Activated naive CD4-positive, alpha-beta T cell treated with anti-CD3 and anti-CD28 coated beads, Interleukin-2, amount 50 U/mL, for 72 hours (primary cell): ENCODE measurements around the gene CSF3R. TPM values are rescaled to one million over a fixed set of nuclear protein-coding genes. Genes with fewer than 3 reads are reported as not detected.
"Not testable (repeated sequence)": the region's sequence is repeated elsewhere in the genome, so short reads cannot be mapped to it uniquely, and the experiment has no call there.

ENCODE experiments used
- ATAC-seq, 2 donors: fragments of 150-1000 bp; cut with Tn5 transposase; 2 replicates each; pipeline ENCODE4 v1.10.0; 2021; ENCODE audit warnings: mild to moderate bottlenecking in 2 of 2, moderate library complexity in 2 of 2
- DNase-seq, 2 donors: peaks; one replicate each; pipeline ENCODE4 v3.0.0; 2021 to 2022; ENCODE audit warnings: low spot score in 2 of 2
- H3K27ac Mint-ChIP-seq, 2 donors: one replicate each; pipeline ENCODE4 v1.8.0; 2022; ENCODE audit warnings: mild to moderate bottlenecking in 2 of 2, mixed read lengths in 2 of 2
- H3K36me3 Mint-ChIP-seq, 2 donors: one replicate each; pipeline ENCODE4 v1.8.0; 2022; ENCODE audit warnings: mixed read lengths in 2 of 2
- H3K9me3 Mint-ChIP-seq, 2 donors: one replicate each; pipeline ENCODE4 v1.8.0; 2022; ENCODE audit warnings: mixed read lengths in 2 of 2
- total RNA-seq, 2 donors: library from RNA; stranded (reverse); gene quantifications; one replicate each; pipeline ENCODE4 v1.2.3, GENCODE V29; 2022

Gene CSF3R
- total RNA-seq, 2 donors from 2014 or later, result 0.61 to 1.5 TPM

DNA sequence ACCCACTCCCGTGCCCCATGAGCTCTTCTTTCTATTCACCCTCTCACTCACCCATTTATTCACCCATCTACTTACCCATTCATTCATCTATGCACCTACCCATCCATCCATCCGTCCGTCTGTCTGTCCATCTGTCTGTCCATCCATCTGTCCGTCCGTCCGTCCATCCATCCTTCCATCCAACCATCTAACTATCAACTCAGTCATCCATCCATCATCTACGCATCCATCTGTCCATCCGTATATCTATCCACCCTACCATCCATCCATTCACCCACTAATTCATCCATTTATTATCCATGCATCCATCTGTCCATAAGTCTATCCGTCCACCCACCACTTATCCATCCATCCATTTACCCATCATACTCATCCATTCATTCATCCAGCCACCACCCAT, 10.8 kb upstream of the CSF3R start:
- H3K27ac Mint-ChIP-seq, result no peak overlapping the region
- no peak for DNase-seq
- H3K36me3 Mint-ChIP-seq, result no peaks in the 10 kb centered on the region
- no peaks in the 10 kb centered on the region for H3K9me3 Mint-ChIP-seq
- ATAC-seq, result no peak

DNA sequence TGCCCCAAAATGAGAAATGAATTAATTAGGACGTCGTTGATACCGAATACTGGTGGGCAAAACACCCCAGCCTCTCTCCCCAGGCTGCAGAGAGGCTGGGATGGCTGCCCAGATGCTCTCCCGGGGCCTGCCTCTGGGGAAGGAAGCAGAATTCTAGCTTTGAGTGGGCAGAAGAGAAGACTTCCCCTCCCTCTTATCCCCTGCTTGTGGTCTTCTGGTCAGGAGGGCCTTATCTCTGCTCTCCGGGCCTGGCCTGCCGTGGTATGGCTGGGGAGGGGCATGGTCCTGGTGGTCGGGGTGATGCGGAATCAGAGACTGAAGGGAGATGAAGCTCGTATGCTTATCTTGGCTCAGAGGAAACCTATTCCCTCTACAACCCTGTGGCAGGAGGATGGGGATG, 9.8 kb upstream of the CSF3R start:
- no peaks in the 10 kb centered on the region for H3K9me3 Mint-ChIP-seq
- DNase-seq (peak in 1 of 2 donors; percentile 30), ATAC-seq (no peak)
- no peaks in the 10 kb centered on the region for H3K36me3 Mint-ChIP-seq
- H3K27ac Mint-ChIP-seq, result peak overlapping the region in 1 of 2 donors; percentile 61

DNA sequence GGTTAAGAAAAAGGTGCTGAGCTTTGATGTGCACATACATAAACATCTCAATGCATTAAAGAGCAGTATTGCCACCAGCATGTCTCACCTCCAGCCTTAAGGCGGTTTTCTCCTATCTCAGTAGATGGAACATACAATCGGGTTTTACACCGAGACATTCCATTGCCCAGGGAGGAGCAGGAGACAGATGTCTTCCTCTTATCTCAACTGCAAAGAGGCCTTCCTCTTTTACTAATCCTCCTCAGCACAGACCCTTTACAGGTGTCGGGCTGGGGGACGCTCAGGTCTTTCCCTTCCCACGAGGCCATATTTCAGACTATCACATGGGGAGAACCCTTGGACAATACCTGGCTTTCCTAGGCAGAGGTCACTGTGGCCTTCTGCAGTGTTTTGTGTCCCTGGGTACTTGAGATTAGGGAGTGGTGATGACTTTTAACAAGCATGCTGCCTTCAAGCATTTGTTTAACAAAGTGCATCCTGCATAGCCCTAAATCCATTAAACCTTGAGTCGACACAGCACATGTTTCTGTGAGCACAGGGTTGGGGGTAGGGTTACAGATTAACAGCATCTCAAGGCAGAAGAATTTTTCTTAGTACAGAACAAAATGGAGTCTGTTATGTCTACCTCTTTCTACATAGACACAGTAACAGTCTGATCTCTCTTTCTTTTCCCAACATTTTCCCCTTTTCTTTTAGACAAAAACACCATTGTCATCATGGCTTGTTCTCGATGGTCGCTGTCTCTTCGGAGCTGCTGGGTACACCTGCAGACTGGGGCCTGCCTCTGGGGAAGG, 6.7 kb upstream of the CSF3R start:
- not testable (repeated sequence) for H3K9me3 Mint-ChIP-seq

DNA sequence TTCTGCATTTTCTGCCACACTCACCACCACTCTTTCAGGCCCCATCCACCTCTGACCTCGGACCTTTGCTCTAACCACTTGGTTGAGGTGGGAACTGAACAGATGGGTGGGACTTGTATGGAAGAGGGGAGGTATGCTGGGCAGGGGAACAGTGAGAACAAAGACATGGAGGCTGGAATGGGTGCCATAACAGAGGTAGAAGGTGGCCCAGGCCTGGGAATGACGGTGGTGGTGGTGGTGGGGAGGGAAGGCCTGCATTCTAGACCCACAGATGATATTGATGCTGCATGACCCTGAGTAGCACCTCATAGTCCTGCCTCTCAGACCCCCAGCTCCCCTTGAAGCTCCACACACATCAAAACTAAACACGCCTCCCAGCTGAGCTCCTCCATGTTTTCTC, 5.2 kb upstream of the CSF3R start:
- Mint-ChIP-seq H3K27ac (no peak overlapping the region), H3K9me3 (no peaks in the 10 kb centered on the region), H3K36me3 (no peaks in the 10 kb centered on the region)
- DNase-seq (peak in 1 of 2 donors; percentile 25), ATAC-seq (no peak)

More for the DNA sequence above, 6.7 kb upstream of the CSF3R start:
- DNase-seq, result peak in 1 of 2 donors; percentile 18
- not testable (repeated sequence) for H3K36me3 Mint-ChIP-seq, H3K27ac Mint-ChIP-seq, ATAC-seq

DNA sequence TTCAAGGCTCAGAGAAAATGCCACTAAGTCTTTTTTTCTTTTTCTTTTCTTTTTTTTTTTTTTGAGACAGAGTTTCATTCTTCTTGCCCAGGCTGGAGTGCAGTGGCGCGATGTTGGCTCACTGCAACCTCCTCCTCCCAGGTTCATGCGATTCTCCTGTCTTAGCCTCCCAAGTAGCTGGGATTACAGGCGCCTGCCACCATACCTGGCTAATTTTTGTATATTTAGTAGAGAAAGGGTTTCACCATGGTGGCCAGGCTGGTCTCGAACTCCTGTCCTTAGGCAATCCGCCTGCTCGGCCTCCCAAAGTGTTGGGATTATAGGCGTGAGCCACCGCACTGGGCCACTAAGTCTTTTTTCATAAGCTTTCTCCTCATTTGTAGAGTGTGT, 4.6 kb upstream of the CSF3R start:
- peak overlapping the region in 1 of 2 donors; percentile 37 for H3K27ac Mint-ChIP-seq
- not testable (repeated sequence) for H3K9me3 Mint-ChIP-seq, ATAC-seq, H3K36me3 Mint-ChIP-seq
- DNase-seq, result peak in 1 of 2 donors; percentile 42

DNA sequence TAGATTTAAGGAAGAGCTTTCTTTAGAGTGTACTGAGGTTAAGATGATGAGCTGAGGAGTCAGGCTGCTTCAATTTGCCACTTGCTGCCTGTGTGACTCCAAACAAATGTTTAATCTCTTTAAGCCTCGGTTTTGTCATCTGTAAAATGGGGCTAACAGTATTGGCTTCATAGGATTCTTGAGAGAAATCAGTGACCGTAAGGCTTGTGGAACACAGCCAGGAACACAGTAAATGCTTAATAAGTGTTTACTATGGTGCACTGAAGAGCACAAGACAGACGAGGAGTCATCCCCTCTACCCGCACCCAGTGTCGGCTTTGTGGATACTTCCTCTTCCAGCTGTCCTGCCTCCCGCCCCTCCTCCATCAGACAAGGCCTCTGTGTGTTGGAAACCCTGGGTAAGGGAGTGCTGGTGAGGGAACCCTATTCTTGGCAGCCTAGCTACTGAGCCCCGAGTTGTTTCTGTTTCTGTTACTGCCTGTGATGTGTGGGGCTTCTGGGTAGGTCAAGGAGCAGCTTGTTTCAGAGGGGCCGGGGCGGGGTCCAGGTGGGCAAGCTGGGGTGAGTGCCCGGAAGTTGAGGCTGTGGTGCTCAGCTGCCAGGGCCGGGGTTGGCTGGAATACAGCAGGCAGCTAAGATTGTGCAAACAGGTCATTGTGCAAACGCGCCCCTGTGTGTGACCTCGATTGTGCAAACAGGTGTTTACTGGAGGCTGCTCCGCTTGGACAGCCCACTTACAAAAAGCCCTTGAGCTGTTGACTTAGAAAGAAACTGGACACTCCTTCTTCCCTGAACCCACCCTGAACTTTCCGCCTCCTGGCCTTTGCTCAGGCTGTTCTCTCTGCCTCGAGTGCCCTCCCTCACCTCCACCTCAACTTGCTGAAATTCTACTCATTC, 4.0 kb upstream of the CSF3R start:
- Mint-ChIP-seq H3K36me3 (no peaks in the 10 kb centered on the region), H3K27ac (peak overlapping the region in 1 of 2 donors; percentile 52), H3K9me3 (no peaks in the 10 kb centered on the region)
- DNase-seq (no peak), ATAC-seq (no peak)

DNA sequence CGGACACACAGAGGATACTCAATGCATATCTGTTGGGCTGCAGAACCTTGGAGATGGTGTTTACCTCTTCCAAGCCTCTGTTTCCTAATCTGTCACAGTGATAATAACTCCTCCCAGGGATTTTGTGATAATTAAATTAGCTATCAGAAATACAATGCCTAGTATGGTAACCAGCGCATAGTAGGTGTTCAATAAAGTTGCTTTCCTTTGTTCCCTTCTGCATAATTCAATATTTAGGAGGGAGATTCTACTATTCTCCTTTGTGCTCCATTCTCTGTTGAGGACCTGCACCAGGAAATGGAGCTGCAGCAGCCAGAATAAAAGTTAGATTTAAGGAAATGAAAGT, 3.4 kb upstream of the CSF3R start:
- DNase-seq (no peak), ATAC-seq (no peak)
- H3K36me3 Mint-ChIP-seq, result no peaks in the 10 kb centered on the region
- H3K9me3 Mint-ChIP-seq, result no peaks in the 10 kb centered on the region
- H3K27ac Mint-ChIP-seq, result peak overlapping the region in 1 of 2 donors; percentile 52

DNA sequence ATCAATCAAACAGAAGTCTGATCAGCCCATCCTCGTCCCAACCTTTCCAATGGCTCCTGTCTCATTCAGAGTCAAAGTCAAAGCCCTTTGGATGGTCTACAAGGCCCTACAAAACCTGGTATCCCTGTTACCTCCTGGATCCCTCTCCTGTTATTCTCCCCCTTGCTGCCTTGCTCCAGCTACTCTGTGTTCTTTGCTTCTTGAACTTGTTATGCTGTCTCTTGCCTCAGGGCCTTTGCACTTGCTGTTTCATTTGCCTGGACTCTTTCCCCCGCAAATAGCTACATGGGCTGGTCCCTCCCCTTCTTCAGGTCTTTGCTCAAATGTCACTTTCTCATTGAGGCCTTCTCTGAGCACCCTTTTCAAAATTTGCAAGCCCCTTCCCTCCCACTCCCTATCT, 1.4 kb upstream of the CSF3R start:
- no peaks in the 10 kb centered on the region for H3K36me3 Mint-ChIP-seq

DNA sequence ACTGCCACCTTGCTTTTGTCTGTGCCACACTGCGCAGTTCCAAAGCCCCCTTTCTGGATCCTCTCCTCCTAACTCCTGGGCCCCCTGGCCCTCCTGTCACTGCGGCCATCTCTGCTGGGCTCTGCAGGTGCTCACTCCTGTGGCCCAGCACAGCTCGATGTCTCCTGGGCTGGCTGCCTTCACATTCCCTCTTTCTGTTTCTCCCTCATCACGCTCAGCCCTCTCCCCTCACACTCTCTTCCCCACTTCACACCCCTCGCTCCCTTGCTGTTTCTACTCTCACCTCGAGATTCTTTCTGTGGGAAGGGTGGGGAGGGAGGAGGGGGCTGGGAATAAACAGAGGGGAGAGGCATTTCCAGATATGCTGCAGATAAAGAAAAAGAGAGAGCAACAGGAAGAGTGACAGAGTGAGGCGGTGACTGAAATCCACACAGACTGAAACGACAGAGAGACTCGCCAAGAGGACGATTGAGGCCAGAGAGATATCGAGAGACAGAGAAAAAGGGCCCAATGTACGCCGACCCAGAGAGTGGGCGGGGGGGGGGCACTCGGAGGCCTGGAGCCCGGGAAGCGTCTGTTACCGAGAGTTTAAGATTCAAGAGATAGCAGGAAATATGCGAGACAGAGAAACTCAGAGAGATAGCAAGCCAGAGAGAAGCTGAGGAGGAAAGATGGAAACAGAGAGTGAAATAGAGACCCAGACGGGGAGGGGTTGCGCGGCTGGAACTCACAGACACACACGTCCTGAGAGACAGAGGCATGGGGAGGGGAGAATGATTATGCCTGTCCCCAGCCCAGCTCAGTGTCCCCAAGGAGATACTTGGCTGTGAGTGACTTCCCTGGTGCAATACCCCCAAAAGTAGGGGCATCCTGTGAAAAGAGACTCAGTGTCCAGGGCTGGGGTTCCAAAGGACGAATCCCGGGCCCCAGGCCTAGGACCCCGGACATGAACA, 666 bp downstream of the CSF3R start:
- Mint-ChIP-seq H3K36me3 (no peaks in the 10 kb centered on the region), H3K27ac (peak overlapping the region; percentile 47 to 70), H3K9me3 (no peaks in the 10 kb centered on the region)
- ATAC-seq (peak; percentile 40 to 64), DNase-seq (no peak)

More for the DNA sequence above, 1.4 kb upstream of the CSF3R start:
- Mint-ChIP-seq H3K27ac (no peak overlapping the region), H3K9me3 (no peaks in the 10 kb centered on the region)
- DNase-seq (no peak), ATAC-seq (no peak)

DNA sequence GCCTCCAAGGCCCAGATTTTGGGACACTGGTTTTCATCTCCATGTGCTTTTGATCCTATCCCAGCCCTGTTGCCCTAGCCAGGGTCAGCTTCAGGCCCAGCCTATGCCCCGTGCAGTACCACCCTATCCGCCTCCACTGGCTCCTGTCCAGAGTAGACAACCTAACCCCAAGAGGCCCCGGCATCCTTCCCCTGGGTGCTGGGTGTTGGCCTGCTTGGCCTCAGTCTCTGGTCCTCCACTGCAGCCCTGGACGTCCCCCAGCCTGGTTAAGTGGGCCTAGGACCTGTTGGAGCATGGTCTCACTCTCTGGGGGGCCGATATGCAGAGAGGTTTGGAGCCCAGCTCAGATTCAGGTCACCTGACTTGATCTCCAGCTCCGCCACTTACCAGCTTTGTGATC, 1.6 kb downstream of the CSF3R start:
- no peak overlapping the region for H3K27ac Mint-ChIP-seq
- no peaks in the 10 kb centered on the region for H3K36me3 Mint-ChIP-seq
- peak in 1 of 2 donors; percentile 30 for DNase-seq
- ATAC-seq, result no peak
- H3K9me3 Mint-ChIP-seq, result no peaks in the 10 kb centered on the region

DNA sequence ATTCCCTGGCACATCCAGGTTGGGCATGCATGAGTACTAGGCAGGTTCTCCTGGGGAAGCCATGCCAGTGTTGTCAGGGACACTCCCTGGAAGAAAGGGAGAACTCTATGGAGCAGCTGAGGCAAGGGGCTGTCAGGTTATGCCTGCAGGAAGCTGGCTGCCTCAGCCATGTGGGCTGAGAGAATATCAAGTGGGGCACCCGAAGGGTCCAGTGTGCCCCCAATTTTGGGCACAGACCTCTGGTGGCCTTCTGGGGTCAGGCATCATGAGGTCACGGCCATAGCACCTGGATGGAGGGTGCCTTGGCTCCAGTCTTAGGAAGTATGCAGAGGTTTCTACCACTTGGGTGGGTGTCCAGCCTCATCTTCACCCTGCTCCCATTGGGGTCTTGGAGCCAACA, 2.6 kb downstream of the CSF3R start:
- peak in 1 of 2 donors; percentile 47 for DNase-seq
- no peak overlapping the region for H3K27ac Mint-ChIP-seq
- no peaks in the 10 kb centered on the region for H3K9me3 Mint-ChIP-seq
- no peak for ATAC-seq
- no peaks in the 10 kb centered on the region for H3K36me3 Mint-ChIP-seq

DNA sequence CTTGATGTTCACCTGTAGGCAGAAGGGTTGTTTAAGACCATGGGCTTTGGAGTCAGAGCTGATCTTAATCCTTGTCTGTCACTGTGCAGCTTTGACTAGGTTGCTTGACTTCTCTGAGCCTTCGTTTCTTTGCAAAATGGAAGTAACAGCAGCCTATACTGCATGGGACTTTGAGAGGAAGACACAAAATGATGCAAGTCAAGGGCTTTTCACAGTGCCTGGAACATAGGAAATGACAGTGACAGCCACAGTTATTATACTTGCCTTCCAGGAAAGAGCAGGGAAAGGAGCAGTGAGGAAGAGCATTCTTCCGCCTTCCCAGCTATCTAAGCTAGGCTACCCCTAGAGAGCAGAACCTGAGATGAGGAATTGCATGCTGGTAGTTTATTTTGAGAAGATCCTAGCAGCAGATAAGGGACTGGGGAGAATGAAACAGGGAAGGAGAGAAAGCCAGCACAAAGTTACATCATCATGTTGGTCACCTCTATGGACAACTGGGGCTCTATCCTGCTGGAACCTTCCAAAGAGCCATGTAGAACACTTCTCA, 3.1 kb downstream of the CSF3R start:
- DNase-seq, result no peak
- no peak overlapping the region for H3K27ac Mint-ChIP-seq
- no peak for ATAC-seq
- H3K36me3 Mint-ChIP-seq, result no peaks in the 10 kb centered on the region
- H3K9me3 Mint-ChIP-seq, result no peaks in the 10 kb centered on the region

DNA sequence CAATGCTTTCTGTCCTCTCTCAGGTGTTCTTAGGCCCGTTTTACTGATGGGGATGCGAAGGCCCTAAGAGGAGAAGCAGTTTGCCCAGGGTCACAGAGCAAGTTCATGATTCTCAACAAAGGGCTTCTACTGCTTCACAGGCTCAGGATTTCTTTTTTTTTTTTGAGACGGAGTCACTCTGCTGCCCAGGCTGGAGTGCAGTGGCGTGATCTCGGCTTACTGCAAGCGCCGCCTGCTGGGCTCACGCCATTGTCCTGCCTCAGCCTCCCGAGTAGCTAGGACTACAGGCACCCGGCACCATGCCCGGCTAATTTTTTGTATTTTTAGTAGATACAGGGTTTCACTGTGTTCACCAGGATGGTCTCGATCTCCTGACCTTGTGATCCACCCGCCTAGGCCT, 5.1 kb downstream of the CSF3R start:
- ATAC-seq, H3K36me3 Mint-ChIP-seq, H3K9me3 Mint-ChIP-seq, H3K27ac Mint-ChIP-seq, DNase-seq: not testable (repeated sequence)

DNA sequence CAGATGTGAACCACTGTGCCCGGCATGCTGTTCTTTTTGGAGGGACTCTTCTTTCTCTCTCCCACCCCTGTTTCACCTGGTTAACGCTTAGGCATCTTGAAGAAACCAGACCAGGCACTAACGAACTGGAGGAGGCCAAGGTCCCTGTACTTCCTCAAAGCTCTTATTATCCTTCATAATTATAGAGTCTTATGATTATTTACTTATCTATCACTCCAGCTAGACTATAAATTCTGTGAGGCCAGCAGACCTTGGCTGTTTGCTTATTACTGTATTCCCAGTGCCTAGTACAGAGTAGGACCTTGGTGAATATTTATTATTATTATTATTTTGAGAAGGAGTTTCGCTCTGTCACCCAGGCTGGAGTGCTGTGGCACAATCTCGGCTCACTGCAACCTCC, 5.8 kb downstream of the CSF3R start:
- Mint-ChIP-seq H3K36me3 (no peaks in the 10 kb centered on the region), H3K27ac (no peak overlapping the region), H3K9me3 (no peaks in the 10 kb centered on the region)
- ATAC-seq, result no peak
- no peak for DNase-seq

DNA sequence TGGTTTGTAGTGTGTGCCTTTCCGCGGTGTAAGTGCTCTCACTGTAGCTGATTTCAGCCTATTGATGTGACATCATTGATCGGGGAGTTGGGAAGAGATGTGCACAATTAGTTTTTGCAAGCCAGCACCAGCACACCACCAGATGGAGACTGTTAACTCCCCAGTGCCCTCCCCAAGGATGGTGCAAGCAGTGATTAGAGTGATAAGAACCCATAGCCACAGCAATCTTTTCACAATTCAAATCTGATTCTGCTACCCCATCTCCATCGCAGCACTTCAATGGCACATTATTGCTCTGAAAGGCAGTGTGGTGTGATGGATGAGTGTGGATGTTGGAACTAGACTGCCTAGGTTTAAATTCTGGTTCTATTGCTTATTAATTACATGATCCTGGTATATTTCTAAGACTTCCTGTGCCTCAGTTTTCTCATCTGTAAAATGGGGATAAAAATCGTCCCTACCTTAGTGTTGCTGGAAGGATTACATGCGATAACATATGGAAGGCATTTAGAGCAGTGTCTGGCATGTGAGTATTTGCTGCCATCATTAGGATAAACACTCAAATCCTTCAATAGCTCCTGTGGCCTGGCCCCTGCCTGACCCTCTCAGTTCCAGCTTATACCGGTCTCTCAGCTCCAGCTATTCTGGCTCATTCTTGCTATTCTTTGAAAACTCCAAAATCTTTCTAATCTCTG, 6.7 kb downstream of the CSF3R start:
- ATAC-seq (no peak), DNase-seq (no peak)
- no peaks in the 10 kb centered on the region for H3K9me3 Mint-ChIP-seq
- no peak overlapping the region for H3K27ac Mint-ChIP-seq
- H3K36me3 Mint-ChIP-seq, result no peaks in the 10 kb centered on the region

DNA sequence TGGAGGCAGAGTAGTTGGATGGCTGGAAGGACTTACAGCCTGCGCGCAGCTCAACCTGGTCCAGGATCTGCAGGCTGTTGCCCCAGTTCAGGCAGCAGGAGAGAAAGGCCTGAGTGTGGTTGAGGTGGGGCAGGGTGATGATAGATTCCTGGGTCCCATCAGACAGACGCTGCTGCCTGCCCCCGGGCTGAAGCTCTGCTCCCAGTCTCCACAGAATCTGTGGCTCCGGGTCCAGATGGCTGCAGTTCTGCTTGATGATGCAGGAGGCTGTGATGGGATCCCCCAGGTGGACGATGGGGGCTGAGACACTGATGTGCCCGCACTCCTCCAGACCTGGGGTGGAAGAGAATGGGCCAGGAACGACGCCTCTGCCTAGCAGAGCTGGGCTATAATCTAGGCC, 7.4 kb downstream of the CSF3R start:
- Mint-ChIP-seq H3K9me3 (no peaks in the 10 kb centered on the region), H3K27ac (no peak overlapping the region), H3K36me3 (no peaks in the 10 kb centered on the region)
- ATAC-seq (no peak), DNase-seq (no peak)
